Astrocyte (in vitro differentiated cells and primary cell): ENCODE measurements around the gene AP4E1. TPM values are rescaled to one million over a fixed set of nuclear protein-coding genes. Genes with fewer than 3 reads are reported as not detected.

Source experiments
- DNase-seq: peaks from one replicate; pipeline ENCODE4 v3.0.0-alpha.2; 2010; ENCODE audit warnings: low read depth
- FAIRE-seq: peaks from 2 replicates; lab custom pipeline; 2011; peaks lifted over from hg19 to GRCh38; lab: Jason Lieb, UNC
- H2AFZ ChIP-seq: 2 replicates; pipeline ENCODE4 v1.6.0; 2012; ENCODE audit warnings: low read depth, low read length, inconsistent platforms
- H3K27ac ChIP-seq: 2 replicates; pipeline ENCODE4 v1.5.1; 2011; ENCODE audit warnings: low read depth, low read length, inconsistent platforms
- H3K27me3 ChIP-seq: 2 replicates; pipeline ENCODE4 v1.6.0; 2011; ENCODE audit warnings: low read length, inconsistent platforms; ENCODE audit not compliant: insufficient read depth
- H3K36me3 ChIP-seq: 2 replicates; pipeline ENCODE4 v1.5.1; 2011; ENCODE audit warnings: low read length, inconsistent platforms; ENCODE audit not compliant: insufficient read depth
- H3K4me1 ChIP-seq: 2 replicates; pipeline ENCODE4 v1.5.1; 2011; ENCODE audit warnings: low read length, inconsistent platforms; ENCODE audit not compliant: insufficient read depth
- H3K4me2 ChIP-seq: 2 replicates; pipeline ENCODE4 v1.6.0; 2012; ENCODE audit warnings: low read length, inconsistent platforms
- H3K4me3 ChIP-seq: 2 replicates; pipeline ENCODE4 v1.5.1; 2011; ENCODE audit warnings: low read depth, mild to moderate bottlenecking, low read length, inconsistent platforms; ENCODE audit not compliant: insufficient read depth
- H3K79me2 ChIP-seq: 2 replicates; pipeline ENCODE4 v1.6.0; 2012; ENCODE audit warnings: mild to moderate bottlenecking, low read length, inconsistent platforms; ENCODE audit not compliant: insufficient read depth
- H3K9ac ChIP-seq: 2 replicates; pipeline ENCODE4 v1.6.0; 2012; ENCODE audit warnings: mild to moderate bottlenecking, low read length, inconsistent platforms
- H3K9me3 ChIP-seq: 2 replicates; pipeline ENCODE4 v1.5.1; 2012; ENCODE audit warnings: low read depth, mild to moderate bottlenecking, low read length, inconsistent platforms; ENCODE audit not compliant: insufficient read depth
- H4K20me1 ChIP-seq: 2 replicates; pipeline ENCODE4 v1.6.0; 2012; ENCODE audit warnings: low read length, inconsistent platforms; ENCODE audit not compliant: insufficient read depth
- H3K27ac Mint-ChIP-seq: one replicate; pipeline ENCODE4 v1.8.0; 2021; ENCODE audit warnings: mild to moderate bottlenecking, mixed read lengths; ENCODE audit not compliant: unreplicated experiment
- H3K27me3 Mint-ChIP-seq: one replicate; pipeline ENCODE4 v1.8.0; 2021; ENCODE audit warnings: low read depth, mixed read lengths; ENCODE audit not compliant: unreplicated experiment
- H3K36me3 Mint-ChIP-seq: one replicate; pipeline ENCODE4 v1.8.0; 2021; ENCODE audit warnings: low read depth, mixed read lengths; ENCODE audit not compliant: unreplicated experiment
- H3K4me1 Mint-ChIP-seq: one replicate; pipeline ENCODE4 v1.8.0; 2021; ENCODE audit warnings: low read depth, mixed read lengths; ENCODE audit not compliant: unreplicated experiment
- H3K4me3 Mint-ChIP-seq: one replicate; pipeline ENCODE4 v1.8.0; 2021; ENCODE audit warnings: mild to moderate bottlenecking, moderate library complexity, mixed read lengths; ENCODE audit not compliant: unreplicated experiment
- H3K9me3 Mint-ChIP-seq: one replicate; pipeline ENCODE4 v1.8.0; 2021; ENCODE audit warnings: mild to moderate bottlenecking, mixed read lengths; ENCODE audit not compliant: unreplicated experiment
- EZH2 ChIP-seq: IDR thresholded peaks from 2 replicates; pipeline ENCODE4 v1.6.1; 2012; ENCODE audit warnings: mild to moderate bottlenecking, low read length, inconsistent platforms; ENCODE audit not compliant: insufficient read depth
- total RNA-seq: library from RNA; stranded (reverse); gene quantifications from 2 replicates; pipeline ENCODE4 v1.2.1, GENCODE V29; 2021
- TF ChIP-seq, protein P1 (sequence below): IDR thresholded peaks from 2 replicates; pipeline ENCODE4 v1.5.1; 2011; ENCODE audit warnings: low read depth, mild to moderate bottlenecking, inconsistent platforms, low read length, moderate library complexity; ENCODE audit not compliant: insufficient read depth

Gene AP4E1
- total RNA-seq, 1 donor from 2014 or later = 16.4 TPM

DNA sequence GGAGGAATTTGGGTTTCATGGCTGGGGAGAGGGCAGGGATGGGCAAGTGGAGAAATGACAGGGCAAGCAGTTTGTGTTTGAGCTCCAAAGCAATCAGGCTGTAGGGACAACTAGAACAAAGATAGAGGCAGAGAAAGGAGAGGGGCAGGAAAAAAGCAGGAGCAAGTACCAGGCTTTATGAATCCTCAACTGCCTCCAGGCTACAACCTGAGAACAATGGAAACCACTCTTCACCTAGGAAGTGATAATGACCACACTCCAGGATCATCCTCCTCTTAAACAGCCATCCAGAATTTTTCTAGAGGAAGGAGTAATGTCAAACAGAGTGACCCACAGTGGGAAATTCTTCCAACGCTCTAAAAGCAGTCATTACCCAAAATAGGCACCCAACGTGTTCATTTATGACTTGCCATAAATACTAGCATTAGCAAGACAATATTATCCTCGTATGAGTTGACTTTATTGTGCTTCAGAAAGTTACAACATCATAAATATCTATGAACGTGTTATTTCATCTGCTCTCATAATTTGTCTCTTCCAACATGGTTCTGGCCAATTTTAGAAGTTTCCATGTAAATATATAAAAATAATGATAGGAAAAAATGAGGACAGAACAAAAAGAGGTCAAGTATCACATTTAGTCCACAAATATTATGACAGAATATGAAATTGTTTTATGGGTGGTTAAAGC, 135.7 kb downstream of the AP4E1 start:
- no peak for DNase-seq
- Histone ChIP-seq H3K4me1 (peaks cover 10% of the 10 kb centered on the region), H3K36me3 (no peaks in the 10 kb centered on the region), H4K20me1 (no peaks in the 10 kb centered on the region), H3K79me2 (no peaks in the 10 kb centered on the region), H3K9me3 (no peaks in the 10 kb centered on the region), H2AFZ (no peak overlapping the region), H3K27ac (no peak overlapping the region), H3K4me2 (no peak overlapping the region), H3K27me3 (no peaks in the 10 kb centered on the region), H3K9ac (no peak overlapping the region), H3K4me3 (no peak overlapping the region)
- Mint-ChIP-seq H3K9me3 (no peaks in the 10 kb centered on the region), H3K27ac (no peak overlapping the region), H3K4me3 (no peak overlapping the region), H3K4me1 (peaks cover 9% of the 10 kb centered on the region), H3K36me3 (peaks cover 3% of the 10 kb centered on the region), H3K27me3 (no peaks in the 10 kb centered on the region)
- no peak for FAIRE-seq
- no peak for TF ChIP-seq EZH2
- TF ChIP-seq, protein P1, sequence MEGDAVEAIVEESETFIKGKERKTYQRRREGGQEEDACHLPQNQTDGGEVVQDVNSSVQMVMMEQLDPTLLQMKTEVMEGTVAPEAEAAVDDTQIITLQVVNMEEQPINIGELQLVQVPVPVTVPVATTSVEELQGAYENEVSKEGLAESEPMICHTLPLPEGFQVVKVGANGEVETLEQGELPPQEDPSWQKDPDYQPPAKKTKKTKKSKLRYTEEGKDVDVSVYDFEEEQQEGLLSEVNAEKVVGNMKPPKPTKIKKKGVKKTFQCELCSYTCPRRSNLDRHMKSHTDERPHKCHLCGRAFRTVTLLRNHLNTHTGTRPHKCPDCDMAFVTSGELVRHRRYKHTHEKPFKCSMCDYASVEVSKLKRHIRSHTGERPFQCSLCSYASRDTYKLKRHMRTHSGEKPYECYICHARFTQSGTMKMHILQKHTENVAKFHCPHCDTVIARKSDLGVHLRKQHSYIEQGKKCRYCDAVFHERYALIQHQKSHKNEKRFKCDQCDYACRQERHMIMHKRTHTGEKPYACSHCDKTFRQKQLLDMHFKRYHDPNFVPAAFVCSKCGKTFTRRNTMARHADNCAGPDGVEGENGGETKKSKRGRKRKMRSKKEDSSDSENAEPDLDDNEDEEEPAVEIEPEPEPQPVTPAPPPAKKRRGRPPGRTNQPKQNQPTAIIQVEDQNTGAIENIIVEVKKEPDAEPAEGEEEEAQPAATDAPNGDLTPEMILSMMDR = no peak

DNA sequence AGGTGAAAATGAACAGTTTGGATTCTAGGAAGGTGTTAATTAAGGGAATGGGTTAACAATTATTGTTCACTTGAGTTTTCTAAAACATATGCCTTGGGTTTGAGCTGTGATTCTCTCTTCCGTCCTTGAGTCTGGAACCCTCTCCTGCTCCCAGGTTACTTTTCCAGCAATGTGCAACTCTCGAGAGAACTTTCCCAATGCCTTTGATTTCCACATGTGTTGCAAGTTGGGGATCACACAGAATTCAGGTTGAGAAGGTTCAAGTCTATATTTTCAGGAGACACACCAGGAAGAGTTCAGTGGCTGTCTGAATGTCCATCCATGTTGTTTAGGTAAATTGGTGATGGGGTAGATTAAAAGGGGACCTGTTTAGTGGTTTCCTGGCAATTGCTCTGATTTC, 137.5 kb downstream of the AP4E1 start:
- peaks cover 9% of the 10 kb centered on the region for H3K4me1 Mint-ChIP-seq
- no peak for DNase-seq
- peaks cover 3% of the 10 kb centered on the region for H3K36me3 Mint-ChIP-seq
- TF ChIP-seq, protein P1 = no peak
- TF ChIP-seq EZH2 = no peak
- H3K27me3 Mint-ChIP-seq = no peaks in the 10 kb centered on the region
- H4K20me1 ChIP-seq = no peaks in the 10 kb centered on the region
- peaks cover 10% of the 10 kb centered on the region for H3K4me1 ChIP-seq
- no peaks in the 10 kb centered on the region for H3K9me3 Mint-ChIP-seq
- H3K27me3 ChIP-seq = no peaks in the 10 kb centered on the region
- H2AFZ ChIP-seq = no peak overlapping the region
- H3K9ac ChIP-seq = no peak overlapping the region
- H3K36me3 ChIP-seq = no peaks in the 10 kb centered on the region
- no peaks in the 10 kb centered on the region for H3K9me3 ChIP-seq
- H3K4me3 ChIP-seq = no peak overlapping the region
- no peak overlapping the region for H3K4me2 ChIP-seq
- H3K4me3 Mint-ChIP-seq = no peak overlapping the region
- no peak for FAIRE-seq
- H3K79me2 ChIP-seq = no peaks in the 10 kb centered on the region
- H3K27ac Mint-ChIP-seq = no peak overlapping the region
- H3K27ac ChIP-seq = no peak overlapping the region

DNA sequence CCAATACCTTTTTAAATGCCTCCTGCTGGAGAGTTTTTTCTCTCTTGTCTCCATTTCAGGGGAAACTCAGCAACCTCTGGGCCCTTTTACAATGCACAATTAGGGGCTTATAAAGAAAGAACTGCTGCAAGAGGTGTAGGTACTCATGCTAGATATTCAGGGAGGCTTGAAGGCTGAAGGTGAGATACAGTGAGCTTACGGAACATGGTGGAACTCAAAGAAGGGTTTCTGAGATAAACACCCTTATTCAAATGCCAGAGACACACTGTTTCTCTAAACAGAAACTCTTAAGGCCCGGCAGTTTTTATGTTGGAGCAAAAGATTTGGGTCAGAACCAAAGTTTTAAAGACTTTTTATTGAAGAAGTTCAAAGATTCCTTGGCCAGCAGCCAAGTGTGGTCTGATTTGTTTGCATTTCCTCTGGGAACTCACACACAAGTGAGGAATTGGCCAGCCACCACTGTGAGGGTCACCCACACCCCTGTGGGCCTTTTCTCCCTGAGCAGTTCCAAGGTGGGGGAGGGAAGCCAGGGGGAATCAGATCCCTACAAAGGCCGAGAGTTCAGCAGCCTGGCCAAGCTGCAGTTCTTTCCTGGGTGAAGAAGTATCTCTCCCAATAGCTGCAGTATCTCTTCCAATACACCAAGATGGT, 138.4 kb downstream of the AP4E1 start:
- no peak for TF ChIP-seq EZH2
- TF ChIP-seq, protein P1 = no peak
- Histone ChIP-seq H4K20me1 (no peaks in the 10 kb centered on the region), H3K9ac (no peak overlapping the region), H3K27ac (no peak overlapping the region), H3K9me3 (no peaks in the 10 kb centered on the region), H3K27me3 (no peaks in the 10 kb centered on the region), H3K4me3 (no peak overlapping the region), H3K4me1 (peaks cover 10% of the 10 kb centered on the region), H3K79me2 (no peaks in the 10 kb centered on the region), H3K36me3 (no peaks in the 10 kb centered on the region), H3K4me2 (peak overlapping the region; percentile 27), H2AFZ (no peak overlapping the region)
- Mint-ChIP-seq H3K27me3 (peaks cover 6% of the 10 kb centered on the region), H3K27ac (no peak overlapping the region), H3K36me3 (peaks cover 3% of the 10 kb centered on the region), H3K9me3 (no peaks in the 10 kb centered on the region), H3K4me1 (peaks cover 9% of the 10 kb centered on the region), H3K4me3 (no peak overlapping the region)
- DNase-seq (peak; percentile 27), FAIRE-seq (no peak)
